T-helper 17 cell (primary cell): ENCODE results near the gene MYO15B. TPM values are rescaled to one million over a fixed set of nuclear protein-coding genes. Genes with fewer than 3 reads are reported as not detected.
"Not testable (repeated sequence)": the region's sequence is repeated elsewhere in the genome, so short reads cannot be mapped to it uniquely, and the experiment has no call there.

Experiments
- ATAC-seq: fragments of 150-1000 bp; cut with Tn5 transposase; 2 replicates; pipeline ENCODE4 v1.10.0; 2021; ENCODE audit warnings: mild to moderate bottlenecking, moderate library complexity
- DNase-seq, 3 donors: peaks; one replicate each; pipeline versions ENCODE4 v3.0.0 to v3.0.0-alpha.2; 2020 to 2021
- H3K9me3 ChIP-seq: one replicate; pipeline ENCODE4 v1.7.0; 2013; ENCODE audit warnings: low read length, mild to moderate bottlenecking; ENCODE audit not compliant: control insufficient read depth, poor library complexity, severe bottlenecking
- H3K27ac Mint-ChIP-seq: one replicate; pipeline ENCODE4 v1.8.0; 2022; ENCODE audit warnings: mild to moderate bottlenecking, moderate library complexity, mixed read lengths
- H3K27me3 Mint-ChIP-seq: one replicate; pipeline ENCODE4 v1.8.0; 2022; ENCODE audit warnings: mixed read lengths
- H3K36me3 Mint-ChIP-seq: one replicate; pipeline ENCODE4 v1.8.0; 2022; ENCODE audit warnings: low read depth, mixed read lengths
- H3K4me1 Mint-ChIP-seq: one replicate; pipeline ENCODE4 v1.8.0; 2022; ENCODE audit warnings: mild to moderate bottlenecking, mixed read lengths
- H3K4me3 Mint-ChIP-seq: one replicate; pipeline ENCODE4 v1.8.0; 2022; ENCODE audit warnings: mild to moderate bottlenecking, moderate library complexity, mixed read lengths
- total RNA-seq, 4 donors: library from RNA in 2 of 4; stranded (reverse) in 2 of 4; gene quantifications; one replicate each; pipeline ENCODE4 v1.2.3 and lab custom pipeline; 2022 to 2026

Gene MYO15B
- total RNA-seq, 2 donors from 2014 or later = 42.2 to 69.3 TPM

GRCh38 chr17:75592348-75593020, 4.9 kb downstream of the MYO15B start:
- peak overlapping the region; percentile 14 for H3K27ac Mint-ChIP-seq
- no peak overlapping the region for H3K4me3 Mint-ChIP-seq
- H3K9me3 ChIP-seq = no peaks in the 10 kb centered on the region
- no peaks in the 10 kb centered on the region for H3K36me3 Mint-ChIP-seq
- peaks cover 6% of the 10 kb centered on the region for H3K4me1 Mint-ChIP-seq
- H3K27me3 Mint-ChIP-seq = no peaks in the 10 kb centered on the region
- DNase-seq = no peak
- ATAC-seq = no peak

- not testable (repeated sequence) for DNase-seq, ATAC-seq, H3K4me1 Mint-ChIP-seq, H3K9me3 ChIP-seq, H3K4me3 Mint-ChIP-seq, H3K36me3 Mint-ChIP-seq, H3K27me3 Mint-ChIP-seq
- peak overlapping the region; percentile 14 for H3K27ac Mint-ChIP-seq
These were observed 5.8 kb downstream of the MYO15B start for GRCh38 chr17:75593430-75593829.

- ATAC-seq (no peak), DNase-seq (no peak)
- Mint-ChIP-seq H3K36me3 (no peaks in the 10 kb centered on the region), H3K27me3 (no peaks in the 10 kb centered on the region), H3K4me3 (no peak overlapping the region), H3K27ac (no peak overlapping the region), H3K4me1 (peaks cover 6% of the 10 kb centered on the region)
- H3K9me3 ChIP-seq = no peaks in the 10 kb centered on the region
These were observed 7.1 kb downstream of the MYO15B start for GRCh38 chr17:75594499-75595283.

GRCh38 chr17:75595284-75595919, 7.8 kb downstream of the MYO15B start:
- no peaks in the 10 kb centered on the region for H3K9me3 ChIP-seq
- Mint-ChIP-seq H3K4me3 (no peak overlapping the region), H3K4me1 (peaks cover 6% of the 10 kb centered on the region), H3K27me3 (no peaks in the 10 kb centered on the region), H3K36me3 (no peaks in the 10 kb centered on the region), H3K27ac (no peak overlapping the region)
- no peak for ATAC-seq
- no peak for DNase-seq

- H3K36me3 Mint-ChIP-seq = no peaks in the 10 kb centered on the region
- H3K27ac Mint-ChIP-seq = no peak overlapping the region
- DNase-seq (no peak), ATAC-seq (no peak)
- no peak overlapping the region for H3K4me3 Mint-ChIP-seq
- no peaks in the 10 kb centered on the region for H3K9me3 ChIP-seq
- no peaks in the 10 kb centered on the region for H3K27me3 Mint-ChIP-seq
- peaks cover 5% of the 10 kb centered on the region for H3K4me1 Mint-ChIP-seq
These were observed 8.3 kb downstream of the MYO15B start for GRCh38 chr17:75595920-75596313.

GRCh38 chr17:75596320-75597087, 8.9 kb downstream of the MYO15B start:
- peaks cover 2% of the 10 kb centered on the region for H3K4me1 Mint-ChIP-seq
- no peaks in the 10 kb centered on the region for H3K36me3 Mint-ChIP-seq
- H3K27ac Mint-ChIP-seq = no peak overlapping the region
- H3K9me3 ChIP-seq = no peaks in the 10 kb centered on the region
- no peaks in the 10 kb centered on the region for H3K27me3 Mint-ChIP-seq
- no peak overlapping the region for H3K4me3 Mint-ChIP-seq
- DNase-seq (no peak), ATAC-seq (no peak)

- no peaks in the 10 kb centered on the region for H3K9me3 ChIP-seq
- DNase-seq (peak; percentile 41 to 61 (median 48)), ATAC-seq (peak; percentile 86)
- Mint-ChIP-seq H3K4me1 (peaks cover 3% of the 10 kb centered on the region), H3K27ac (peak overlapping the region; percentile 32), H3K36me3 (no peaks in the 10 kb centered on the region), H3K4me3 (no peak overlapping the region), H3K27me3 (no peaks in the 10 kb centered on the region)
These were observed 13.7 kb downstream of the MYO15B start for GRCh38 chr17:75601057-75601987.

GRCh38 chr17:75602644-75603043, 15.0 kb downstream of the MYO15B start:
- DNase-seq = no peak

GRCh38 chr17:75603123-75603522, 15.5 kb downstream of the MYO15B start:
- no peaks in the 10 kb centered on the region for H3K27me3 Mint-ChIP-seq
- H3K27ac Mint-ChIP-seq = no peak overlapping the region
- DNase-seq (no peak), ATAC-seq (no peak)
- no peaks in the 10 kb centered on the region for H3K9me3 ChIP-seq
- H3K36me3 Mint-ChIP-seq = no peaks in the 10 kb centered on the region
- H3K4me1 Mint-ChIP-seq = peaks cover 3% of the 10 kb centered on the region
- H3K4me3 Mint-ChIP-seq = no peak overlapping the region

More at GRCh38 chr17:75602644-75603043, 15.0 kb downstream of the MYO15B start:
- Mint-ChIP-seq H3K4me1 (peaks cover 3% of the 10 kb centered on the region), H3K36me3 (no peaks in the 10 kb centered on the region), H3K27me3 (no peaks in the 10 kb centered on the region), H3K27ac (no peak overlapping the region), H3K4me3 (no peak overlapping the region)
- ATAC-seq = no peak
- H3K9me3 ChIP-seq = no peaks in the 10 kb centered on the region

- no peak for DNase-seq
- H3K4me3 Mint-ChIP-seq = no peak overlapping the region
- H3K27ac Mint-ChIP-seq = no peak overlapping the region
- no peaks in the 10 kb centered on the region for H3K27me3 Mint-ChIP-seq
- H3K4me1 Mint-ChIP-seq = peaks cover 3% of the 10 kb centered on the region
- H3K36me3 Mint-ChIP-seq = no peaks in the 10 kb centered on the region
- no peak for ATAC-seq
- no peaks in the 10 kb centered on the region for H3K9me3 ChIP-seq
These were observed 16.6 kb downstream of the MYO15B start for GRCh38 chr17:75604034-75604695.

- DNase-seq (no peak), ATAC-seq (no peak)
- Mint-ChIP-seq H3K4me3 (no peak overlapping the region), H3K27ac (no peak overlapping the region), H3K27me3 (no peaks in the 10 kb centered on the region), H3K36me3 (no peaks in the 10 kb centered on the region), H3K4me1 (peaks cover 3% of the 10 kb centered on the region)
- H3K9me3 ChIP-seq = no peaks in the 10 kb centered on the region
These were observed 18.2 kb downstream of the MYO15B start for GRCh38 chr17:75605790-75606189.

GRCh38 chr17:75607086-75607485, 19.5 kb downstream of the MYO15B start:
- no peak for ATAC-seq
- no peak overlapping the region for H3K4me3 Mint-ChIP-seq
- peaks cover 3% of the 10 kb centered on the region for H3K4me1 Mint-ChIP-seq
- no peaks in the 10 kb centered on the region for H3K27me3 Mint-ChIP-seq
- no peak for DNase-seq
- H3K9me3 ChIP-seq = no peaks in the 10 kb centered on the region
- H3K27ac Mint-ChIP-seq = no peak overlapping the region
- no peaks in the 10 kb centered on the region for H3K36me3 Mint-ChIP-seq
